ENCODE data around the gene HAUS7.

HAUS7 gene

DNA sequence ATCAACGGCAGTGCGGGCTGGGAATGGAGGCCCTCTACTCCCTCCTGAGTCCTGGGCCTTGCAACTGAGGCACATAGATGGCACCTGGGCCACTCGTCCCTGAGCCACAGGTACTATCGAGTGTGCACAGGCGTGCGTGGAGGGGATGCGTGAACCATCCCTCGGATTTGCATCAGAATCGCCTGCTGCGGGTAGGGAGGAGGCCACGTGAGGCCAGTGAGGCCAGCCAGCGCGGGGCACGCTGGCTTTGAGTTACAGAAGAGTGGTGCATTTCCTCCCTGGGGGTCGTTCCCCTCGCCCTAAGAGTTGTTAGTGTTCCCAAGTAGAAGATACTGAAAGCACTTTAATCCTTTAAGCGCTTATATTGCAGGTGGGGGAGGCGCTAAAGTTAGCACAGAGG is 48.5 kb downstream of the HAUS7 start:
- no peak overlapping the region for H3K4me3 ChIP-seq (ENCODE audit: low read depth, low read length)

DNA sequence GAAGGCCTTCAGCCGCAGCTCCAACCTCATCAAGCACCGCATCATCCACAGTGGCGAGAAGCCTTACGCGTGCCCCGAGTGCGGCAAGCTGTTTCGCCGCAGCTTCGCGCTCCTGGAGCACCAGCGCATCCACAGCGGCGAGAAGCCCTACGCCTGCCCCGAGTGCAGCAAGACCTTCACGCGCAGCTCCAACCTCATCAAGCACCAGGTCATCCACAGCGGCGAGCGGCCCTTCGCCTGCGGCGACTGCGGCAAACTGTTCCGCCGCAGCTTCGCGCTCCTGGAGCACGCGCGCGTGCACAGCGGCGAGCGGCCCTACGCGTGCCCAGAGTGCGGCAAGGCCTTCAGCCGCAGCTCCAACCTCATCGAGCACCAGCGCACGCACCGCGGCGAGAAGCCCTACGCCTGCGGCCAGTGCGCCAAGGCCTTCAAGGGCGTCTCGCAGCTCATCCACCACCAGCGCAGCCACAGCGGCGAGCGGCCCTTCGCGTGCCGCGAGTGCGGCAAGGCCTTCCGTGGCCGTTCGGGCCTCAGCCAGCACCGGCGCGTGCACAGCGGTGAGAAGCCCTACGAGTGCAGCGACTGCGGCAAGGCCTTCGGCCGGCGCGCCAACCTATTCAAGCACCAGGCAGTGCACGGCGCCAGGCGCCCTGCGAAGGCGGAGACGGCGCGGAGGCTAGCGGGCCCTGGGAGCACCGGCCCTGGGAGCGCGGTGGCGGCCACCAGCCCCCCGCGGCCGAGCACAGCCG is 49.4 kb downstream of the HAUS7 start:
- H3K4me3 ChIP-seq (ENCODE audit: low read depth, low read length) = no peak overlapping the region
- TF ChIP-seq, protein P1, sequence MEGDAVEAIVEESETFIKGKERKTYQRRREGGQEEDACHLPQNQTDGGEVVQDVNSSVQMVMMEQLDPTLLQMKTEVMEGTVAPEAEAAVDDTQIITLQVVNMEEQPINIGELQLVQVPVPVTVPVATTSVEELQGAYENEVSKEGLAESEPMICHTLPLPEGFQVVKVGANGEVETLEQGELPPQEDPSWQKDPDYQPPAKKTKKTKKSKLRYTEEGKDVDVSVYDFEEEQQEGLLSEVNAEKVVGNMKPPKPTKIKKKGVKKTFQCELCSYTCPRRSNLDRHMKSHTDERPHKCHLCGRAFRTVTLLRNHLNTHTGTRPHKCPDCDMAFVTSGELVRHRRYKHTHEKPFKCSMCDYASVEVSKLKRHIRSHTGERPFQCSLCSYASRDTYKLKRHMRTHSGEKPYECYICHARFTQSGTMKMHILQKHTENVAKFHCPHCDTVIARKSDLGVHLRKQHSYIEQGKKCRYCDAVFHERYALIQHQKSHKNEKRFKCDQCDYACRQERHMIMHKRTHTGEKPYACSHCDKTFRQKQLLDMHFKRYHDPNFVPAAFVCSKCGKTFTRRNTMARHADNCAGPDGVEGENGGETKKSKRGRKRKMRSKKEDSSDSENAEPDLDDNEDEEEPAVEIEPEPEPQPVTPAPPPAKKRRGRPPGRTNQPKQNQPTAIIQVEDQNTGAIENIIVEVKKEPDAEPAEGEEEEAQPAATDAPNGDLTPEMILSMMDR (IDR thresholded peaks at IDR 0.05; ENCODE audit: low read depth, low read length) = no peak

More for the DNA sequence above, 48.5 kb downstream of the HAUS7 start:
- TF ChIP-seq, protein P1 (IDR thresholded peaks at IDR 0.05; ENCODE audit: low read depth, low read length) = no peak

DNA sequence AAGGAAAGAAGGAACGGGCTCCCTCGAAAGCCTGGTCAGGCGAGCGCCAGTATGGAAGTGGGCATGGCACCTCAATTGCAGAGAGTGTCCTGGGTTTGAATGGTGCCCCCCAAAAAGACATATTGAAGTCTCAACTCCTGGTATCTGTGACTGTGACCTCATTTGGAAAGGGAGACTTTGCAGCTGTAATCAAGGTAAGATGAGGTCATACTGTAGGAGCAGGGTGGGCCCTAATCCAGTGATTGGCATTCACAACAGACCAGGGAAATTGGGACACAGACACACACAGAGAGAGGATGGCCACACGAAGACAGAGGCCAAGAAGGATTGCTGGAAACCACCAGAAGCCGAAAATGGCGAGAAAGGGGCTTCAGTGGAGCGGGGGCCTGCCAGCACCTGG is 52.7 kb downstream of the HAUS7 start:
- TF ChIP-seq, protein P1 (IDR thresholded peaks at IDR 0.05; ENCODE audit: low read depth, low read length) = no peak
- no peak overlapping the region for H3K4me3 ChIP-seq (ENCODE audit: low read depth, low read length)

DNA sequence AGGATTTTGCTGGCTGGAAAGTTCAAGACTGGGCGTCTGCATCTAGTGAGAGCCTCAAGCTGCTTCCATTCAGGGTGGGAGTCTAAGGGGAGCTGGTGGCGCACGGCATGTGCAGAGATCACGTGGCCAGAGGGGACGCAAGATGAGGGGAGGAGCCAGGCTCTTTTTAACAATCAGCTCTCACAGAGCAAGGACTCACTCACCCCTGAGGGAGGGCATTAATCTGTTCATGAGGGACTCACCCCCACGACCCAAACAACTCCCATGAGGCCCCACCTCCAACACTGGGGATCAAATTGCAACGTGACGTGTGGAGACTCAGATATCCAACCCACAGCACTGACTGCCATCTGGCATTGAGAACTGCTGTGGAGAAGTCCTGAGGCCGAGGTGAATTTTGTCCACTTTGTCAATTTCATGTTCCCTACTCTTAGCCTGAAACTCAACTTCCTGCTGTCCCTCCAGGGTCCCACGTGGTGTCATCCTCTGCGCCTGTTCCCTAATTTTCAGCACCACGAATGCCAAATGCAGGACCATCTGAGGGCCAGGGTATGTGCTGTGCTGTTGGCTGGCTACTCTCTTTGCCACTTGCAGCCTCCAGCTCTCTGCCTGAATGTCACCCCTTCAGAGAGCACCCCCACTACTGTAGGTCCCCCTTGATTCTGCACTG is 53.5 kb downstream of the HAUS7 start:
- no peak overlapping the region for H3K4me3 ChIP-seq (ENCODE audit: low read depth, low read length)
- TF ChIP-seq, protein P1 (IDR thresholded peaks at IDR 0.05; ENCODE audit: low read depth, low read length) = no peak

DNA sequence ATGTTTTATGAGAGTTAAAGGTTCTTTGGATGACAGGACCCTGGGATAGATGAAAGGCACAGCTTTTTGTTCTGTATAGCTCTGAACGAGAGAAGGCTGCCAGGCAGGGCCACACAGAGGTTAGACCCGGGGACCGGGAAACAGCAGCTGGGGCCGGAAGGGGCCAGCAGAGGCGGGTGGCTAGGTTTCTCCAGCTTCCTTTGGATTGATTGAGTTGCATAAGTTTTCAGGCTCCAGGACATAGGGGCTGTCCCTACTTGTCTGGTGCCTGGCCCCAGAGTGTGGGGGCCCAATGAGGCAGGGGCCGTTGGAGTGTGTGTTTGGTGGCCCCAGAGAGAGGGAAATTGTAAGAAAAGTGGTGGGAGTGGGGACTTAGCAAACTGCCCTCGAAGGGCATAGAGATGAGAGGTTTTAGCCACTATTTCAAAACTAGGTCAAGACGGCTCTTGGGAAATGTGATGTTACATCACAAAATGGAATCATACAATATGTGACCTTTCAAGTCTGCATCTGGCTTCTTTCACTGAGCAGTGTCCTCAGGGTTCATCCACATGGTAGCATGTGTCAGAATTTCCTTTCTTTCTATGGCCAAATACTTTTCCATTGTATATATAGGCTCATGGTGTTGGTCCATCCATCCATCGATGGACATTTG is 55.4 kb downstream of the HAUS7 start:
- no peak overlapping the region for H3K4me3 ChIP-seq (ENCODE audit: low read depth, low read length)
- TF ChIP-seq, protein P1 (IDR thresholded peaks at IDR 0.05; ENCODE audit: low read depth, low read length) = no peak

DNA sequence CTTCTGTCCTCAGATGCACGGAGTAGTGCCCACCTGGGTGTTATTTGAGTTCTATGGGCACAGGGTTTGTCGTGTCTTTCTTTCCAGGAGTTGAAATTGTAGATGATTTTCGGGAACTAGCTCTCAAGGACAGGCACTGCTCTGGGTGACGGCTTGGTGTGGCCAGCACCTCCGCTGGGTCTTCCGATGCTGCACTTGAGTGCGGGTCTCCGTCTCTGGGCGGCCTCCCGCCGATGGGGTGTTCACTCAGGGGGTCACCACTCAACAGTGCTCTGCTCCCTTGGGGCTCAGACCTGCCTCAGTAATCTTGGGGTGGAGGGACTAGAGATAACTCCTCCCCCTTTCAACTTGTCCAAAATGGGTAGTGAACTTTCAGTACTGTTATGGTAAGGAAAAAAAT is 56.6 kb downstream of the HAUS7 start:
- TF ChIP-seq, protein P1 (IDR thresholded peaks at IDR 0.05; ENCODE audit: low read depth, low read length) = no peak
- H3K4me3 ChIP-seq (ENCODE audit: low read depth, low read length) = no peak overlapping the region

Data from WI38 (cell line).